Choroid plexus epithelial cell (primary cell): ENCODE measurements around the gene CLIC1.

Experiments
- DNase-seq: peaks from one replicate; pipeline ENCODE4 v3.0.0-alpha.2; 2010; ENCODE audit warnings: low read depth
- H3K4me3 ChIP-seq: 2 replicates; pipeline ENCODE4 v1.5.1; 2011; ENCODE audit warnings: low read depth, mild to moderate bottlenecking, control low read depth, low read length, moderate library complexity
- CTCF ChIP-seq: conservative IDR thresholded peaks from 2 replicates; pipeline ENCODE4 v1.5.1; 2011; ENCODE audit warnings: low read depth, mild to moderate bottlenecking, control low read depth, inconsistent platforms, low read length, moderate library complexity

CLIC1 gene

GRCh38 chr6:31744422-31744821 is 8.1 kb upstream of the CLIC1 start:
- no peak overlapping the region for H3K4me3 ChIP-seq
- no peak for TF ChIP-seq CTCF
- no peak for DNase-seq

- H3K4me3 ChIP-seq, result no peak overlapping the region
- TF ChIP-seq CTCF, result no peak
- DNase-seq, result no peak
These were observed 6.6 kb upstream of the CLIC1 start for GRCh38 chr6:31742894-31743293.

- H3K4me3 ChIP-seq, result no peak overlapping the region
- TF ChIP-seq CTCF, result no peak
- no peak for DNase-seq
These were observed 5.5 kb upstream of the CLIC1 start for GRCh38 chr6:31741815-31742214.

- no peak for DNase-seq
- peak overlapping the region; percentile 93 for H3K4me3 ChIP-seq
- no peak for TF ChIP-seq CTCF
These were observed 4.3 kb upstream of the CLIC1 start for GRCh38 chr6:31740397-31741223.

GRCh38 chr6:31739639-31740396 is 3.5 kb upstream of the CLIC1 start, which contains the start of gene MSH5:
Gene MSH5 (plus strand): TSS chr6:31740005. CDS start chr6:31740467, 462 bp downstream.
- H3K4me3 ChIP-seq, result peak within 1 kb of the TSS; percentile 93
- peak; percentile 99 for DNase-seq
- no peak for TF ChIP-seq CTCF

GRCh38 chr6:31737991-31738979 is 2.0 kb upstream of the CLIC1 start:
- peak overlapping the region; percentile 13 for H3K4me3 ChIP-seq
- peak; percentile 40 for TF ChIP-seq CTCF
- DNase-seq, result peak; percentile 93
